Measurements from ENCODE around the gene STUM.

The STUM gene

GRCh38 chr1:226534098-226534497, 14.5 kb upstream of the STUM start:
- H3K9me3 ChIP-seq (ENCODE audit: control insufficient read depth, insufficient read depth, low read length): no peaks in the 10 kb centered on the region
- WGBS (ENCODE audit: insufficient coverage, insufficient read length): no CpG with 5 or more reads among the region's 3 CpGs

GRCh38 chr1:226534645-226535044, 13.9 kb upstream of the STUM start:
- H3K27me3 ChIP-seq (ENCODE audit: control insufficient read depth, insufficient read depth, low read length): no peaks in the 10 kb centered on the region
- H3K4me1 ChIP-seq (ENCODE audit: control insufficient read depth, insufficient read depth, low read length): no peaks in the 10 kb centered on the region
- no peaks in the 10 kb centered on the region for H3K9me3 ChIP-seq (ENCODE audit: control insufficient read depth, insufficient read depth, low read length)
- no peak overlapping the region for H3K4me3 ChIP-seq (ENCODE audit: low read length)
- H3K27ac ChIP-seq (ENCODE audit: low read length): no peak overlapping the region
- no peaks in the 10 kb centered on the region for H3K36me3 ChIP-seq (ENCODE audit: control insufficient read depth, insufficient read depth, low read length)
- WGBS (ENCODE audit: insufficient coverage, insufficient read length): no CpG with 5 or more reads among the region's 2 CpGs
- DNase-seq (ENCODE audit: low read depth, low spot score): no peak

More at GRCh38 chr1:226534098-226534497, 14.5 kb upstream of the STUM start:
- H3K4me3 ChIP-seq (ENCODE audit: low read length): no peak overlapping the region
- no peak for DNase-seq (ENCODE audit: low read depth, low spot score)
- H3K27ac ChIP-seq (ENCODE audit: low read length): no peak overlapping the region
- no peaks in the 10 kb centered on the region for H3K27me3 ChIP-seq (ENCODE audit: control insufficient read depth, insufficient read depth, low read length)
- H3K4me1 ChIP-seq (ENCODE audit: control insufficient read depth, insufficient read depth, low read length): no peaks in the 10 kb centered on the region
- no peaks in the 10 kb centered on the region for H3K36me3 ChIP-seq (ENCODE audit: control insufficient read depth, insufficient read depth, low read length)

- no peak for DNase-seq (ENCODE audit: low read depth, low spot score)
- H3K9me3 ChIP-seq (ENCODE audit: control insufficient read depth, insufficient read depth, low read length): no peaks in the 10 kb centered on the region
- no peaks in the 10 kb centered on the region for H3K27me3 ChIP-seq (ENCODE audit: control insufficient read depth, insufficient read depth, low read length)
- no peak overlapping the region for H3K27ac ChIP-seq (ENCODE audit: low read length)
- H3K4me3 ChIP-seq (ENCODE audit: low read length): no peak overlapping the region
- H3K36me3 ChIP-seq (ENCODE audit: control insufficient read depth, insufficient read depth, low read length): no peaks in the 10 kb centered on the region
- WGBS (ENCODE audit: insufficient coverage, insufficient read length): no CpG with 5 or more reads among the region's 9 CpGs
- H3K4me1 ChIP-seq (ENCODE audit: control insufficient read depth, insufficient read depth, low read length): no peaks in the 10 kb centered on the region
These were observed 12.9 kb upstream of the STUM start for GRCh38 chr1:226535666-226536065.

DNA sequence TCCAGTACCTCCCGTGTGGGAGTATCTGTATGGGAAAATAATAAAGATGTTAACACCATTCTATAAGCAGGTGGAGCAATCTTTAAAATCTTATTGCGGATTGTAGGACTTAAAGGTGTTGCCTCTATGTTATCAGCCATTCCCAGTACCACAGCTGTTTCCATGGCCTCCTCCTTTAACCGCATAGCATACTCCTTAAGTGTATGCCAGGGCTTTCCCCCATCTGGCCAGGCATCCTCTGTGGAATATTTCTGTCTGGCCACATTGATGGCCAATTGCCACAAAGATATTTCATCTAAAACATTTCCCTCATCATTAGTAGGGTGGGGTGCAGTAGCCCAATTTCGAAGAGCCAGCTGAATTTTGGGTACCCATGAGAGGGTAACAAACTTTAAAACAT, 7.3 kb upstream of the STUM start:
- H3K27me3 ChIP-seq (ENCODE audit: control insufficient read depth, insufficient read depth, low read length): peaks cover 5% of the 10 kb centered on the region; the same call in 1 of the 2 replicates
- no peaks in the 10 kb centered on the region for H3K4me1 ChIP-seq (ENCODE audit: control insufficient read depth, insufficient read depth, low read length)
- H3K9me3 ChIP-seq (ENCODE audit: control insufficient read depth, insufficient read depth, low read length): no peaks in the 10 kb centered on the region
- no peak overlapping the region for H3K4me3 ChIP-seq (ENCODE audit: low read length)
- WGBS (ENCODE audit: insufficient coverage, insufficient read length): no CpG with 5 or more reads among the region's 4 CpGs
- H3K36me3 ChIP-seq (ENCODE audit: control insufficient read depth, insufficient read depth, low read length): no peaks in the 10 kb centered on the region
- H3K27ac ChIP-seq (ENCODE audit: low read length): no peak overlapping the region
- no peak for DNase-seq (ENCODE audit: low read depth, low spot score)

- Histone ChIP-seq H3K4me1 (ENCODE audit: control insufficient read depth, insufficient read depth, low read length) (no peaks in the 10 kb centered on the region), H3K36me3 (ENCODE audit: control insufficient read depth, insufficient read depth, low read length) (no peaks in the 10 kb centered on the region), H3K27ac (ENCODE audit: low read length) (no peak overlapping the region), H3K4me3 (ENCODE audit: low read length) (no peak overlapping the region), H3K27me3 (ENCODE audit: control insufficient read depth, insufficient read depth, low read length) (peaks cover 6% of the 10 kb centered on the region; the same call in 1 of the 2 replicates), H3K9me3 (ENCODE audit: control insufficient read depth, insufficient read depth, low read length) (no peaks in the 10 kb centered on the region)
- no peak for DNase-seq (ENCODE audit: low read depth, low spot score)
- WGBS (ENCODE audit: insufficient coverage, insufficient read length): no CpG with 5 or more reads among the region's 14 CpGs
These were observed 6.6 kb upstream of the STUM start for GRCh38 chr1:226541631-226542622.

DNA sequence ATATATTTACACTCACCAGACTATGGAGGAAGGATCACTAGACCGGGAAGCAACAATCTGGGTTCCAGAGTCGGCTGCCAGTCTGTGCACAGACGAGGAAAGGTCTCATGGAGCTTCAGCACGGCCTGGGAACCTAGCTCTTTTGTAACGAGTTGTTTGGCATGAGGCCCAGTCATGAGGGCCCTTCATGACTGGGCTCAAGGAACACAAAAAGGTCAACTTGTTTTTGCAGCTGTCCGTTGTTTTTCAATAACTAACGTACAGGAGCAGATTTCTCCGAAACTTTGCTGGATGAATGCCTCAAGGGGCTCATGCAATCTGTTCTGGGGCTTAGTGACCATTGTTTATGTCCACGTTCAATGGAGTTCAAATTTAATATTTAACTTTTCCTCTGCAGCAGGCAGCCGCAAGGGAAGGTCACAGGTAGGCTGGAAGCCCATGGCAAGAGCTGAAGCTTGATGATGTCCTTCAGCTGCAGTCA, 5.9 kb upstream of the STUM start:
- peaks cover 6% of the 10 kb centered on the region; the same call in 1 of the 2 replicates for H3K27me3 ChIP-seq (ENCODE audit: control insufficient read depth, insufficient read depth, low read length)
- H3K36me3 ChIP-seq (ENCODE audit: control insufficient read depth, insufficient read depth, low read length): no peaks in the 10 kb centered on the region
- no peaks in the 10 kb centered on the region for H3K9me3 ChIP-seq (ENCODE audit: control insufficient read depth, insufficient read depth, low read length)
- H3K27ac ChIP-seq (ENCODE audit: low read length): no peak overlapping the region
- no CpG with 5 or more reads among the region's 10 CpGs for WGBS (ENCODE audit: insufficient coverage, insufficient read length)
- no peaks in the 10 kb centered on the region for H3K4me1 ChIP-seq (ENCODE audit: control insufficient read depth, insufficient read depth, low read length)
- no peak overlapping the region for H3K4me3 ChIP-seq (ENCODE audit: low read length)
- DNase-seq (ENCODE audit: low read depth, low spot score): no peak

GRCh38 chr1:226545836-226546596, 2.5 kb upstream of the STUM start:
- no peaks in the 10 kb centered on the region for H3K9me3 ChIP-seq (ENCODE audit: control insufficient read depth, insufficient read depth, low read length)
- no peak overlapping the region for H3K4me3 ChIP-seq (ENCODE audit: low read length)
- peaks cover 6% of the 10 kb centered on the region for H3K4me1 ChIP-seq (ENCODE audit: control insufficient read depth, insufficient read depth, low read length)
- no peaks in the 10 kb centered on the region for H3K36me3 ChIP-seq (ENCODE audit: control insufficient read depth, insufficient read depth, low read length)
- DNase-seq (ENCODE audit: low read depth, low spot score): no peak
- no peak overlapping the region for H3K27ac ChIP-seq (ENCODE audit: low read length)
- no CpG with 5 or more reads among the region's 5 CpGs for WGBS (ENCODE audit: insufficient coverage, insufficient read length)
- peaks cover 17% of the 10 kb centered on the region for H3K27me3 ChIP-seq (ENCODE audit: control insufficient read depth, insufficient read depth, low read length)

- peaks cover 17% of the 10 kb centered on the region for H3K27me3 ChIP-seq (ENCODE audit: control insufficient read depth, insufficient read depth, low read length)
- H3K4me3 ChIP-seq (ENCODE audit: low read length): no peak overlapping the region
- WGBS (ENCODE audit: insufficient coverage, insufficient read length): no CpG with 5 or more reads among the region's 4 CpGs
- no peak for DNase-seq (ENCODE audit: low read depth, low spot score)
- H3K36me3 ChIP-seq (ENCODE audit: control insufficient read depth, insufficient read depth, low read length): no peaks in the 10 kb centered on the region
- H3K27ac ChIP-seq (ENCODE audit: low read length): no peak overlapping the region
- H3K9me3 ChIP-seq (ENCODE audit: control insufficient read depth, insufficient read depth, low read length): no peaks in the 10 kb centered on the region
- peaks cover 6% of the 10 kb centered on the region for H3K4me1 ChIP-seq (ENCODE audit: control insufficient read depth, insufficient read depth, low read length)
These were observed 1.6 kb upstream of the STUM start for GRCh38 chr1:226546926-226547325.

DNA sequence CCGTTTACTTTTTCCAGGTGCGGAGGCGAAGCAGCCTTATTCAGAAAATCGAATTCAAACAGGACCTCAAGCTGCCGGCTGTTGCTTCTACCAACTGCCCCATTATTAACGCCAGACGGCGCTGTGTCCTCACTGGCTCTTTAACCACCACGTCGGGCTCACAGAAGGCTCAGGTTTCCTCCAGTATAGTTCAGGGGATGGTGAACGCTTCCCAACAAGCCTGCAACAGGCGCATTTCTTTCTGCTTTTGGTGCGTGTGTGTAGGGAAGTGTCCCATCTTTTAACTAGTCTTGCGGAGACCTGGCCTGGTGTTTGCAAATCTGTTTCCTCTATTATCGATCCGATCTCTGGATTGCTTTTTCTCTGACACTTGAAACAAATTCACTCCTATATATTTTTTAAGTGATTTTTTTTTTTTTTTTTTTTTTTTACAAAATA, 791 bp upstream of the STUM start:
- H3K4me1 ChIP-seq (ENCODE audit: control insufficient read depth, insufficient read depth, low read length): peaks cover 6% of the 10 kb centered on the region
- DNase-seq (ENCODE audit: low read depth, low spot score): peak; percentile 82
- peaks cover 17% of the 10 kb centered on the region for H3K27me3 ChIP-seq (ENCODE audit: control insufficient read depth, insufficient read depth, low read length)
- WGBS (ENCODE audit: insufficient coverage, insufficient read length): no CpG with 5 or more reads among the region's 16 CpGs
- H3K4me3 ChIP-seq (ENCODE audit: low read length): no peak overlapping the region
- no peaks in the 10 kb centered on the region for H3K36me3 ChIP-seq (ENCODE audit: control insufficient read depth, insufficient read depth, low read length)
- no peaks in the 10 kb centered on the region for H3K9me3 ChIP-seq (ENCODE audit: control insufficient read depth, insufficient read depth, low read length)
- H3K27ac ChIP-seq (ENCODE audit: low read length): no peak overlapping the region

All from iPS DF 6.9 (cell line).